GM12892 (cell line): Measurements from ENCODE around the gene LY6G5C.

ENCODE experiments used
- DNase-seq: peaks from one replicate; pipeline ENCODE4 v3.0.0; 2011; ENCODE audit not compliant: insufficient read length
- FAIRE-seq: peaks from 2 replicates; lab custom pipeline; 2011; peaks lifted over from hg19 to GRCh38; lab: Jason Lieb, UNC
- POLR2A ChIP-seq: IDR thresholded peaks from 2 replicates; pipeline ENCODE4 v1.6.1; 2011; ENCODE audit warnings: low read depth, low read length, control low read depth
- POLR2AphosphoS5 ChIP-seq: IDR thresholded peaks from 2 replicates; pipeline ENCODE4 v1.6.1; 2011; ENCODE audit warnings: low read depth, low read length, control low read depth
- TAF1 ChIP-seq: IDR thresholded peaks from 2 replicates; pipeline ENCODE4 v1.6.1; 2011; ENCODE audit warnings: low read depth, mild to moderate bottlenecking, control low read depth, low read length, borderline replicate concordance

The LY6G5C gene

DNA sequence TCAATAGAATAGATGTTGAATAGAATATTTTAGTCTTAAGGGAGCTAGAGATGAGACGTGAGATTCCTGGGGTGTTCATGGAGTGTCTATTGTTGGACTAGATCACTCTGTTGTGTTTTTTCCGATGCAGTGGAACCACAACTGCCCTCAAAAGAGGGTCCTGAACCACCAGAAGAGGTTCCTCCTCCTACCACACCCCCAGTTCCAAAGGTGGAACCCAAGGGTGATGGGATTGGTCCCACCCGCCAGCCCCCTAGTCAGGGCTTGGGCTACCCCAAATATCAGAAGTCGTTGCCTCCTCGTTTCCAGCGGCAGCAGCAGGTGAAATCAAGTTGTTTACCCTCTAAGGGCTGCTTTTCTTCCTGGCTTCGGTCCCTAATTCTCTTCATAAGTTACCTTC is 51.9 kb downstream of the LY6G5C start:
- FAIRE-seq (no peak), DNase-seq (no peak)
- TF ChIP-seq TAF1: no peak
- TF ChIP-seq POLR2A: no peak
- TF ChIP-seq POLR2AphosphoS5: no peak

DNA sequence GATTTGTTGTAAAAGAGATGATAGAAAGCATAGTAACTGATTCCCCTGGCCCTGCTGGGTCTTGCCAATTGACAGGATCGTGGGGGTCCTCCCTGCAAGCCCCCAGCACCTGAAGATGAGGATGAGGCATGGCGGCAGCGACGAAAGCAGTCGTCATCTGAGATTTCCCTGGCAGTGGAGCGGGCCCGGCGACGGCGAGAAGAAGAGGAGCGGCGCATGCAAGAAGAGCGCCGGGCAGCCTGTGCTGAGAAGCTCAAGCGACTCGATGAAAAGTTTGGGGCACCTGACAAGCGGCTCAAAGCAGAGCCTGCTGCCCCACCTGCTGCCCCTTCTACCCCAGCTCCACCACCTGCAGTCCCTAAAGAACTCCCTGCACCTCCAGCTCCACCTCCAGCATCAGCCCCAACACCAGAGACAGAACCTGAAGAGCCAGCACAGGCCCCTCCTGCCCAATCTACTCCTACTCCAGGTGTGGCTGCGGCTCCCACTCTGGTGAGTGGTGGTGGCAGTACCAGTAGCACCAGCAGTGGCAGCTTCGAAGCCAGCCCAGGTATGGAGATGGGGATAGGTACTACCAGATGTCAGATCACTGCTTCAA is 53.1 kb downstream of the LY6G5C start:
- DNase-seq (no peak), FAIRE-seq (no peak)
- no peak; the same call in 1 of the 2 replicates for TF ChIP-seq POLR2AphosphoS5
- TF ChIP-seq TAF1: no peak
- TF ChIP-seq POLR2A: no peak; the same call in 1 of the 2 replicates

DNA sequence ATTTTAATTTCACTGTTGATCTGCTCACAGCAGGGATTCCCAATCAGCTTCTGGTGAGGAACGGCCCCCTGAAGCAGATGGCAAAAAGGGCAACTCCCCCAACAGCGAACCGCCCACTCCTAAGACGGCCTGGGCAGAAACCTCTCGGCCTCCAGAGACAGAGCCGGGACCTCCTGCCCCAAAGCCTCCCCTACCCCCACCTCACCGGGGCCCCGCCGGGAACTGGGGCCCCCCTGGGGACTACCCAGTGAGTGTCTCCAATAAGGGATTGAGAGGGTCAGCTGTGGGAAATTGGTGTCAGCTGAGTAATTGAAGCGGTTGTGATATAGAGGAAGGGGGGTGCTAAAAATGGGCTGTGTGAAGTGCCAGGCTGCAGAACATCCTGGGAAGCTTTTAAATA is 53.9 kb downstream of the LY6G5C start:
- DNase-seq (no peak), FAIRE-seq (no peak)
- no peak for TF ChIP-seq POLR2A
- TF ChIP-seq TAF1: no peak
- no peak for TF ChIP-seq POLR2AphosphoS5
